ENCODE measurements around the gene PCSK4.

DNA sequence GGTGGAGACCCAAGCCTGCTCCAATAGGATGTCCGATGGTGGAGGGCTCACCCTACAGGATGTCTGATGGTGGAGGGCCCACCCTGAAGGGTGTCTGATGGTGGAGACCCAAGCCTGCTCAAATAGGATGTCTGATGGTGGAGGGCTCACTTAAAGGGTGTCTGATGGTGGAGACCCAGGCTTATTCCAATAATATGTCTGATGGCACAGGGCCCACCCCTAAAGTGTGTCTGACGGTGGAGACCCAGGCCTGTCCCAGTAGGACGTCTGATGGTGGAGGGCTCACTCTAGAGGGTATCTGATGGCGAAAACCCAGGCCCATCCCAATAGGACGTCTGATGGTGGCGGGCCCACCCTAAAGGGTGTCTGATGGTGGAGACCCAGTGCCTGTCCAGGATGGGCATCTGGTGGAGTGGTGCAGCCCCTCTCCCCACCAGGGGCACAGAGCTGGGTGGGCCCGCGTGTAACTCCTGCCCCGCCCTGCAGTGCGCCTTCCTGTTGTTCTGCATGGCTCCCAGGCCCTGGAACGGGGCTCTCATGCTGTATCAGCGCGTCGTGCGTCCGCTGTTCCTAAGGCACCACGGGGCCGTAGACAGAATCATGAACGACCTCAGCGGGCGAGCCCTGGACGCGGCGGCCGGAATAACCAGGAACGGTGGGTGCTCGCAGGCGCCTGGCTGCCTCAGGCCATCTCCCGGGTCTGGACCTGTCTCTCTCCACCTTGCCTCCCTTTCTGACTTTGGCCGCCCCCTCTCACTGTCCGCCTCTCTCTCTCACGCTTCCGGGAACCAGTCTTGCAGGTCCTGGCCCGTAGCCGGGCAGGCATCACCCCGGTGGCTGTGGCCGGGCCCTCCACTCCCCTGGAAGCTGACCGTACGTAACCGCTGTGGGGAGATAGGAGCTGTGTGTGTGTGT lies 5.9 kb upstream of the PCSK4 start:
- no peak for TF ChIP-seq EZH2 (IDR thresholded peaks at IDR 0.05; ENCODE audit: borderline replicate concordance, low read length)
- TF ChIP-seq, protein P1, sequence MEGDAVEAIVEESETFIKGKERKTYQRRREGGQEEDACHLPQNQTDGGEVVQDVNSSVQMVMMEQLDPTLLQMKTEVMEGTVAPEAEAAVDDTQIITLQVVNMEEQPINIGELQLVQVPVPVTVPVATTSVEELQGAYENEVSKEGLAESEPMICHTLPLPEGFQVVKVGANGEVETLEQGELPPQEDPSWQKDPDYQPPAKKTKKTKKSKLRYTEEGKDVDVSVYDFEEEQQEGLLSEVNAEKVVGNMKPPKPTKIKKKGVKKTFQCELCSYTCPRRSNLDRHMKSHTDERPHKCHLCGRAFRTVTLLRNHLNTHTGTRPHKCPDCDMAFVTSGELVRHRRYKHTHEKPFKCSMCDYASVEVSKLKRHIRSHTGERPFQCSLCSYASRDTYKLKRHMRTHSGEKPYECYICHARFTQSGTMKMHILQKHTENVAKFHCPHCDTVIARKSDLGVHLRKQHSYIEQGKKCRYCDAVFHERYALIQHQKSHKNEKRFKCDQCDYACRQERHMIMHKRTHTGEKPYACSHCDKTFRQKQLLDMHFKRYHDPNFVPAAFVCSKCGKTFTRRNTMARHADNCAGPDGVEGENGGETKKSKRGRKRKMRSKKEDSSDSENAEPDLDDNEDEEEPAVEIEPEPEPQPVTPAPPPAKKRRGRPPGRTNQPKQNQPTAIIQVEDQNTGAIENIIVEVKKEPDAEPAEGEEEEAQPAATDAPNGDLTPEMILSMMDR (conservative IDR thresholded peaks at IDR 0.05 in 1 of 2, IDR thresholded peaks at IDR 0.05 in 1 of 2; ENCODE audit: extremely low read depth in 1 of 2, insufficient read depth in 1 of 2, low read depth in 1 of 2, low read length in 2 of 2), result no peak

Data from mammary epithelial cell (primary cell).